ENCODE results near the gene DAAM2.

The DAAM2 gene

GRCh38 chr6:39917981-39918380 lies 125.8 kb downstream of the DAAM2 start:
- H3K4me2 ChIP-seq (ENCODE audit: low read depth, low read length, poor library complexity, severe bottlenecking), result no peak overlapping the region
- H3F3A ChIP-seq (ENCODE audit: low read depth), result no peaks in the 10 kb centered on the region
- no peaks in the 10 kb centered on the region for H3K27me3 ChIP-seq (ENCODE audit: insufficient read depth, low read length, poor library complexity, severe bottlenecking)
- no peak overlapping the region for H2AFZ ChIP-seq (ENCODE audit: low read length)
- H3K4me3 ChIP-seq (ENCODE audit: low read length, poor library complexity, severe bottlenecking), result no peak overlapping the region
- H3K9ac ChIP-seq (ENCODE audit: low read depth, low read length, poor library complexity, severe bottlenecking), result no peak overlapping the region
- no peaks in the 10 kb centered on the region for H3K9me3 ChIP-seq (ENCODE audit: insufficient read depth, low read depth, low read length)
- H4K20me1 ChIP-seq (ENCODE audit: insufficient read depth, low read length, poor library complexity, severe bottlenecking), result no peaks in the 10 kb centered on the region
- no peaks in the 10 kb centered on the region for H3K9me2 ChIP-seq (replicated peaks; ENCODE audit: low read depth, low read length)
- no peaks in the 10 kb centered on the region for H3K36me3 ChIP-seq (ENCODE audit: insufficient read depth, low read length)
- H3K79me2 ChIP-seq (ENCODE audit: insufficient read depth, low read length), result no peaks in the 10 kb centered on the region
- TF ChIP-seq EZH2phosphoT487 (IDR thresholded peaks at IDR 0.05; ENCODE audit: borderline replicate concordance) (no peak), CTCF (conservative IDR thresholded peaks at IDR 0.05; ENCODE audit: low read length) (no peak)
- peaks cover 6% of the 10 kb centered on the region for H3K4me1 ChIP-seq (ENCODE audit: insufficient read depth, low read length, poor library complexity, severe bottlenecking)

GRCh38 chr6:39918831-39919230 lies 126.7 kb downstream of the DAAM2 start:
- no peak overlapping the region for H3K4me3 ChIP-seq (ENCODE audit: low read length, poor library complexity, severe bottlenecking)
- H3K79me2 ChIP-seq (ENCODE audit: insufficient read depth, low read length), result no peaks in the 10 kb centered on the region
- TF ChIP-seq EZH2phosphoT487 (IDR thresholded peaks at IDR 0.05; ENCODE audit: borderline replicate concordance), result no peak
- TF ChIP-seq CTCF (conservative IDR thresholded peaks at IDR 0.05; ENCODE audit: low read length), result no peak
- no peak overlapping the region for H2AFZ ChIP-seq (ENCODE audit: low read length)
- H3K4me1 ChIP-seq (ENCODE audit: insufficient read depth, low read length, poor library complexity, severe bottlenecking), result peaks cover 14% of the 10 kb centered on the region
- H3K9me2 ChIP-seq (replicated peaks; ENCODE audit: low read depth, low read length), result no peaks in the 10 kb centered on the region
- no peak overlapping the region for H3K4me2 ChIP-seq (ENCODE audit: low read depth, low read length, poor library complexity, severe bottlenecking)
- no peaks in the 10 kb centered on the region for H3K9me3 ChIP-seq (ENCODE audit: insufficient read depth, low read depth, low read length)
- no peaks in the 10 kb centered on the region for H3F3A ChIP-seq (ENCODE audit: low read depth)
- H4K20me1 ChIP-seq (ENCODE audit: insufficient read depth, low read length, poor library complexity, severe bottlenecking), result no peaks in the 10 kb centered on the region
- H3K36me3 ChIP-seq (ENCODE audit: insufficient read depth, low read length), result no peaks in the 10 kb centered on the region
- H3K9ac ChIP-seq (ENCODE audit: low read depth, low read length, poor library complexity, severe bottlenecking), result no peak overlapping the region
- no peaks in the 10 kb centered on the region for H3K27me3 ChIP-seq (ENCODE audit: insufficient read depth, low read length, poor library complexity, severe bottlenecking)

- TF ChIP-seq CTCF (conservative IDR thresholded peaks at IDR 0.05; ENCODE audit: low read length), result no peak
- no peak for TF ChIP-seq EZH2phosphoT487 (IDR thresholded peaks at IDR 0.05; ENCODE audit: borderline replicate concordance)
- Histone ChIP-seq H3K9ac (ENCODE audit: low read depth, low read length, poor library complexity, severe bottlenecking) (no peak overlapping the region), H4K20me1 (ENCODE audit: insufficient read depth, low read length, poor library complexity, severe bottlenecking) (no peaks in the 10 kb centered on the region)
Observed at GRCh38 chr6:39920157-39920556, 128.0 kb downstream of the DAAM2 start.

More at GRCh38 chr6:39920157-39920556, 128.0 kb downstream of the DAAM2 start:
- Histone ChIP-seq H3K9me2 (replicated peaks; ENCODE audit: low read depth, low read length) (no peaks in the 10 kb centered on the region), H3K4me2 (ENCODE audit: low read depth, low read length, poor library complexity, severe bottlenecking) (no peak overlapping the region), H3K79me2 (ENCODE audit: insufficient read depth, low read length) (no peaks in the 10 kb centered on the region), H3K4me3 (ENCODE audit: low read length, poor library complexity, severe bottlenecking) (no peak overlapping the region), H3F3A (ENCODE audit: low read depth) (no peaks in the 10 kb centered on the region), H3K36me3 (ENCODE audit: insufficient read depth, low read length) (no peaks in the 10 kb centered on the region), H3K27me3 (ENCODE audit: insufficient read depth, low read length, poor library complexity, severe bottlenecking) (no peaks in the 10 kb centered on the region), H3K4me1 (ENCODE audit: insufficient read depth, low read length, poor library complexity, severe bottlenecking) (peaks cover 16% of the 10 kb centered on the region), H2AFZ (ENCODE audit: low read length) (no peak overlapping the region), H3K9me3 (ENCODE audit: insufficient read depth, low read depth, low read length) (no peaks in the 10 kb centered on the region)

All from Loucy (cell line).